ENCODE results near the gene CLDN9.

GRCh38 chr16:2982402-2982801, 30.3 kb upstream of the CLDN9 start:
- no peak for TF ChIP-seq CTCF (IDR thresholded peaks at IDR 0.05; ENCODE audit: low read length)
- no peak for TF ChIP-seq EZH2 (optimal IDR thresholded peaks at IDR 0.05; ENCODE audit: low read depth, low read length)

All from MM.1S (cell line).